Myometrial cell (primary cell): Measurements from ENCODE around the gene GOLGA6L24. TPM values are rescaled to one million over a fixed set of nuclear protein-coding genes. Genes with fewer than 3 reads are reported as not detected.

Experiments used
- total RNA-seq: library from RNA; depleted of rRNA; stranded (reverse); fragments of >200 nt; gene quantifications from 2 replicates; pipeline ENCODE4 v1.2.3, GENCODE V29; 2015

Gene GOLGA6L24
- total RNA-seq = not detected in 2 replicates

GRCh38 chr15:28357984-28358383 is at the start of gene GOLGA6L24:
Gene GOLGA6L24, minus strand, starts transcription at chr15:28358084. Its CDS starts 61 bp downstream, at chr15:28358023.

GRCh38 chr15:28378364-28378763 is 20.5 kb upstream of the GOLGA6L24 start, which contains the start of gene GOLGA8F:
Gene GOLGA8F, plus strand, starts transcription at chr15:28378664. Its CDS starts 98 bp downstream, at chr15:28378762.

GRCh38 chr15:28322129-28322588 is 35.7 kb downstream of the GOLGA6L24 start, which contains the start of gene HERC2:
Gene HERC2, minus strand, starts transcription at chr15:28322179. Its CDS starts 746 bp downstream, at chr15:28321433.

Other genes with a start within 250 kb of the GOLGA6L24 start
- gene HERC2, start 35.9 kb downstream of the GOLGA6L24 start, total RNA-seq = 18.7 and 23.4 TPM in 2 replicates
- gene GOLGA8F, start 20.6 kb upstream of the GOLGA6L24 start, total RNA-seq = not detected in 2 replicates
- gene GOLGA8G, start 174.9 kb upstream of the GOLGA6L24 start, total RNA-seq = not detected in 2 replicates
- gene GOLGA6L25, start 195.5 kb upstream of the GOLGA6L24 start, total RNA-seq = not detected in 2 replicates